Measurements from ENCODE around the gene SKAP1. TPM values are rescaled to one million over a fixed set of nuclear protein-coding genes. Genes with fewer than 3 reads are reported as not detected.

Gene SKAP1
- total and polyA plus RNA-seq, 4 donors = 4.4 to 36.1 (median 24.7) TPM

GRCh38 chr17:48314716-48315115 lies 115.3 kb downstream of the SKAP1 start:
- Histone ChIP-seq H3K4me3 (ENCODE audit: low read depth, low read length) (no peak overlapping the region), H3K27me3 (ENCODE audit: control insufficient read depth, insufficient read depth, low read length) (no peaks in the 10 kb centered on the region), H3K4me1 (ENCODE audit: control insufficient read depth, insufficient read depth, low read length) (no peaks in the 10 kb centered on the region), H3K27ac (ENCODE audit: low read depth, low read length) (no peak overlapping the region), H3K36me3 (ENCODE audit: control insufficient read depth, insufficient read depth, low read length) (no peaks in the 10 kb centered on the region), H3K9me3 (ENCODE audit: control insufficient read depth, insufficient read depth, low read length) (no peaks in the 10 kb centered on the region)
- no peak for DNase-seq (ENCODE audit: low read depth in 4 of 6, low spot score in 6 of 6)
- 100% methylated on average over 1 of the region's 2 CpGs for WGBS (ENCODE audit: insufficient coverage)

GRCh38 chr17:48313096-48313755 lies 116.8 kb downstream of the SKAP1 start:
- no peaks in the 10 kb centered on the region for H3K27me3 ChIP-seq (ENCODE audit: control insufficient read depth, insufficient read depth, low read length)
- H3K27ac ChIP-seq (ENCODE audit: low read depth, low read length) = no peak overlapping the region
- peak in 1 of 6 donors; percentile 55 for DNase-seq (ENCODE audit: low read depth in 4 of 6, low spot score in 6 of 6)
- H3K4me1 ChIP-seq (ENCODE audit: control insufficient read depth, insufficient read depth, low read length) = no peaks in the 10 kb centered on the region
- H3K4me3 ChIP-seq (ENCODE audit: low read depth, low read length) = no peak overlapping the region
- no peaks in the 10 kb centered on the region for H3K36me3 ChIP-seq (ENCODE audit: control insufficient read depth, insufficient read depth, low read length)
- WGBS (ENCODE audit: insufficient coverage) = 60% methylated on average over 1 of the region's 8 CpGs
- no peaks in the 10 kb centered on the region for H3K9me3 ChIP-seq (ENCODE audit: control insufficient read depth, insufficient read depth, low read length)

- Histone ChIP-seq H3K4me3 (ENCODE audit: low read depth, low read length) (no peak overlapping the region), H3K36me3 (ENCODE audit: control insufficient read depth, insufficient read depth, low read length) (no peaks in the 10 kb centered on the region), H3K27ac (ENCODE audit: low read depth, low read length) (peak overlapping the region; percentile 84), H3K4me1 (ENCODE audit: control insufficient read depth, insufficient read depth, low read length) (no peaks in the 10 kb centered on the region), H3K27me3 (ENCODE audit: control insufficient read depth, insufficient read depth, low read length) (no peaks in the 10 kb centered on the region), H3K9me3 (ENCODE audit: control insufficient read depth, insufficient read depth, low read length) (no peaks in the 10 kb centered on the region)
- no peak for DNase-seq (ENCODE audit: low read depth in 4 of 6, low spot score in 6 of 6)
- 17% methylated on average over 1 of the region's 3 CpGs for WGBS (ENCODE audit: insufficient coverage)
These were observed 118.7 kb downstream of the SKAP1 start for GRCh38 chr17:48311324-48311723.

- WGBS (ENCODE audit: insufficient coverage) = 3% methylated on average over 15 of the region's 16 CpGs
- peak in 2 of 6 donors; percentile 64 to 96 for DNase-seq (ENCODE audit: low read depth in 4 of 6, low spot score in 6 of 6)
- Histone ChIP-seq H3K27me3 (ENCODE audit: control insufficient read depth, insufficient read depth, low read length) (no peaks in the 10 kb centered on the region), H3K36me3 (ENCODE audit: control insufficient read depth, insufficient read depth, low read length) (no peaks in the 10 kb centered on the region), H3K27ac (ENCODE audit: low read depth, low read length) (peak overlapping the region; percentile 84), H3K9me3 (ENCODE audit: control insufficient read depth, insufficient read depth, low read length) (no peaks in the 10 kb centered on the region), H3K4me3 (ENCODE audit: low read depth, low read length) (peak overlapping the region; percentile 19), H3K4me1 (ENCODE audit: control insufficient read depth, insufficient read depth, low read length) (no peaks in the 10 kb centered on the region)
These were observed 119.2 kb downstream of the SKAP1 start for GRCh38 chr17:48310748-48311213.

GRCh38 chr17:48308581-48308980 lies 121.4 kb downstream of the SKAP1 start:
- no peaks in the 10 kb centered on the region for H3K27me3 ChIP-seq (ENCODE audit: control insufficient read depth, insufficient read depth, low read length)
- no CpG with 5 or more reads among the region's 1 CpG for WGBS (ENCODE audit: insufficient coverage)

GRCh38 chr17:48307814-48308411 lies 122.1 kb downstream of the SKAP1 start:
- H3K4me3 ChIP-seq (ENCODE audit: low read depth, low read length) = no peak overlapping the region
- H3K27me3 ChIP-seq (ENCODE audit: control insufficient read depth, insufficient read depth, low read length) = no peaks in the 10 kb centered on the region
- DNase-seq (ENCODE audit: low read depth in 4 of 6, low spot score in 6 of 6) = peak in 3 of 6 donors; percentile 59 to 95 (median 67)
- H3K4me1 ChIP-seq (ENCODE audit: control insufficient read depth, insufficient read depth, low read length) = no peaks in the 10 kb centered on the region
- no peak overlapping the region for H3K27ac ChIP-seq (ENCODE audit: low read depth, low read length)
- no CpG with 5 or more reads among the region's 4 CpGs for WGBS (ENCODE audit: insufficient coverage)
- no peaks in the 10 kb centered on the region for H3K36me3 ChIP-seq (ENCODE audit: control insufficient read depth, insufficient read depth, low read length)
- no peaks in the 10 kb centered on the region for H3K9me3 ChIP-seq (ENCODE audit: control insufficient read depth, insufficient read depth, low read length)

More at GRCh38 chr17:48308581-48308980, 121.4 kb downstream of the SKAP1 start:
- no peaks in the 10 kb centered on the region for H3K4me1 ChIP-seq (ENCODE audit: control insufficient read depth, insufficient read depth, low read length)
- H3K9me3 ChIP-seq (ENCODE audit: control insufficient read depth, insufficient read depth, low read length) = no peaks in the 10 kb centered on the region
- no peak overlapping the region for H3K4me3 ChIP-seq (ENCODE audit: low read depth, low read length)
- no peaks in the 10 kb centered on the region for H3K36me3 ChIP-seq (ENCODE audit: control insufficient read depth, insufficient read depth, low read length)
- H3K27ac ChIP-seq (ENCODE audit: low read depth, low read length) = no peak overlapping the region
- no peak for DNase-seq (ENCODE audit: low read depth in 4 of 6, low spot score in 6 of 6)

GRCh38 chr17:48307255-48307654 lies 122.8 kb downstream of the SKAP1 start:
- Histone ChIP-seq H3K9me3 (ENCODE audit: control insufficient read depth, insufficient read depth, low read length) (no peaks in the 10 kb centered on the region), H3K27me3 (ENCODE audit: control insufficient read depth, insufficient read depth, low read length) (no peaks in the 10 kb centered on the region), H3K27ac (ENCODE audit: low read depth, low read length) (no peak overlapping the region), H3K36me3 (ENCODE audit: control insufficient read depth, insufficient read depth, low read length) (no peaks in the 10 kb centered on the region), H3K4me3 (ENCODE audit: low read depth, low read length) (no peak overlapping the region), H3K4me1 (ENCODE audit: control insufficient read depth, insufficient read depth, low read length) (no peaks in the 10 kb centered on the region)
- WGBS (ENCODE audit: insufficient coverage) = 53% methylated on average over 3 of the region's 4 CpGs
- DNase-seq (ENCODE audit: low read depth in 4 of 6, low spot score in 6 of 6) = peak in 1 of 6 donors; percentile 60

GRCh38 chr17:48301002-48301401 lies 129.0 kb downstream of the SKAP1 start:
- DNase-seq (ENCODE audit: low read depth in 4 of 6, low spot score in 6 of 6) = no peak
- Histone ChIP-seq H3K9me3 (ENCODE audit: control insufficient read depth, insufficient read depth, low read length) (no peaks in the 10 kb centered on the region), H3K4me3 (ENCODE audit: low read depth, low read length) (no peak overlapping the region), H3K36me3 (ENCODE audit: control insufficient read depth, insufficient read depth, low read length) (no peaks in the 10 kb centered on the region), H3K27me3 (ENCODE audit: control insufficient read depth, insufficient read depth, low read length) (peaks cover 2% of the 10 kb centered on the region), H3K27ac (ENCODE audit: low read depth, low read length) (no peak overlapping the region), H3K4me1 (ENCODE audit: control insufficient read depth, insufficient read depth, low read length) (no peaks in the 10 kb centered on the region)

- 100% methylated on average over 1 of the region's 1 CpG for WGBS (ENCODE audit: insufficient coverage)
These were observed 130.3 kb downstream of the SKAP1 start for GRCh38 chr17:48299760-48300159.

GRCh38 chr17:48297825-48298224 lies 132.2 kb downstream of the SKAP1 start:
- Histone ChIP-seq H3K4me3 (ENCODE audit: low read depth, low read length) (no peak overlapping the region), H3K27ac (ENCODE audit: low read depth, low read length) (no peak overlapping the region), H3K36me3 (ENCODE audit: control insufficient read depth, insufficient read depth, low read length) (no peaks in the 10 kb centered on the region), H3K9me3 (ENCODE audit: control insufficient read depth, insufficient read depth, low read length) (no peaks in the 10 kb centered on the region), H3K27me3 (ENCODE audit: control insufficient read depth, insufficient read depth, low read length) (peaks cover 2% of the 10 kb centered on the region), H3K4me1 (ENCODE audit: control insufficient read depth, insufficient read depth, low read length) (no peaks in the 10 kb centered on the region)
- peak in 1 of 6 donors; percentile 20 for DNase-seq (ENCODE audit: low read depth in 4 of 6, low spot score in 6 of 6)
- no CpG with 5 or more reads among the region's 4 CpGs for WGBS (ENCODE audit: insufficient coverage)

More at GRCh38 chr17:48299760-48300159, 130.3 kb downstream of the SKAP1 start:
- no peaks in the 10 kb centered on the region for H3K36me3 ChIP-seq (ENCODE audit: control insufficient read depth, insufficient read depth, low read length)
- H3K27ac ChIP-seq (ENCODE audit: low read depth, low read length) = no peak overlapping the region
- H3K27me3 ChIP-seq (ENCODE audit: control insufficient read depth, insufficient read depth, low read length) = peaks cover 2% of the 10 kb centered on the region
- H3K4me3 ChIP-seq (ENCODE audit: low read depth, low read length) = no peak overlapping the region
- no peak for DNase-seq (ENCODE audit: low read depth in 4 of 6, low spot score in 6 of 6)
- H3K4me1 ChIP-seq (ENCODE audit: control insufficient read depth, insufficient read depth, low read length) = no peaks in the 10 kb centered on the region
- no peaks in the 10 kb centered on the region for H3K9me3 ChIP-seq (ENCODE audit: control insufficient read depth, insufficient read depth, low read length)
